HepG2 (cell line): ENCODE results near the gene UTP20. TPM values are rescaled to one million over a fixed set of nuclear protein-coding genes. Genes with fewer than 3 reads are reported as not detected.
A peak's percentile ranks its signal among the peaks of the same experiment; 100 is the strongest.

Source experiments
- ATF7-NPFF ChIP-seq: sonication (generic); formaldehyde crosslinking; IDR thresholded peaks from 2 replicates; pipeline ENCODE4 v1.8.1; 2023; ENCODE audit warnings: mild to moderate bottlenecking, low read depth, missing genetic modification reagents, moderate library complexity
- ELF3 ChIP-seq: IDR thresholded peaks from 2 replicates; pipeline ENCODE4 v1.6.1; 2016; ENCODE audit warnings: missing genetic modification reagents, missing compliant biosample characterization
- MAZ ChIP-seq, 2 experiments: sonication (generic) in 1 of 2; formaldehyde crosslinking in 1 of 2; IDR thresholded peaks; 2 replicates each; pipeline versions ENCODE4 v1.5.0 to v1.6.1; 2012 to 2020; ENCODE audit warnings: low read depth in 2 of 2, mild to moderate bottlenecking in 2 of 2, borderline replicate concordance in 1 of 2, improper control_type of control experiment in 1 of 2, low read length in 1 of 2, missing genetic modification reagents in 1 of 2, moderate library complexity in 1 of 2
- NCOA5 ChIP-seq: sonication (generic); formaldehyde crosslinking; IDR thresholded peaks from 2 replicates; pipeline ENCODE4 v1.4.0; 2020; ENCODE audit warnings: missing genetic modification reagents
- PCBP2 ChIP-seq: fragments of 200-400 bp; formaldehyde crosslinking; optimal IDR thresholded peaks from 2 replicates; pipeline ENCODE3; 2018; ENCODE audit warnings: low read length, low read depth; ENCODE audit not compliant: poor library complexity, severe bottlenecking
- RCOR2 ChIP-seq: IDR thresholded peaks from 2 replicates; pipeline ENCODE4 v1.6.1; 2016; ENCODE audit warnings: missing biosample characterization, missing genetic modification reagents
- RFXAP ChIP-seq: sonication (generic); formaldehyde crosslinking; IDR thresholded peaks from 2 replicates; pipeline ENCODE4 v1.4.0; 2020; ENCODE audit warnings: missing genetic modification reagents, borderline replicate concordance
- RXRB ChIP-seq: IDR thresholded peaks from 2 replicates; pipeline ENCODE4 v1.6.1; 2016; ENCODE audit warnings: borderline replicate concordance, missing genetic modification reagents, missing compliant biosample characterization
- SOX13 ChIP-seq, 3 experiments: fragments of 450-650 bp in 1 of 3; sonication (generic) in 1 of 3; formaldehyde crosslinking in 1 of 3; IDR thresholded peaks in 2 of 3; conservative IDR thresholded peaks in 1 of 3; 2 replicates each; pipeline versions ENCODE4 v1.5.0 to v1.6.1; 2016 to 2020; ENCODE audit warnings: antibody characterized with exemption in 1 of 3, mild to moderate bottlenecking in 1 of 3, missing compliant biosample characterization in 1 of 3, missing genetic modification reagents in 1 of 3, moderate library complexity in 1 of 3
- TCF7 ChIP-seq: sonication (generic); IDR thresholded peaks from 2 replicates; pipeline ENCODE4 v1.6.1; 2016; ENCODE audit warnings: antibody characterized with exemption, low read depth
- ZKSCAN5 ChIP-seq: sonication (generic); formaldehyde crosslinking; IDR thresholded peaks from 2 replicates; pipeline ENCODE4 v1.5.1; 2020; ENCODE audit warnings: mild to moderate bottlenecking, missing genetic modification reagents
- ZNF143 ChIP-seq: sonication (generic); formaldehyde crosslinking; IDR thresholded peaks from 2 replicates; pipeline ENCODE4 v1.4.0; 2020; ENCODE audit warnings: missing genetic modification reagents
- ZNF460 ChIP-seq: sonication (generic); formaldehyde crosslinking; IDR thresholded peaks from 2 replicates; pipeline ENCODE4 v1.5.1; 2020; ENCODE audit warnings: missing genetic modification reagents, mild to moderate bottlenecking, borderline replicate concordance
- ZNF747 ChIP-seq: sonication (generic); formaldehyde crosslinking; IDR thresholded peaks from 2 replicates; pipeline ENCODE4 v1.8.1; 2023; ENCODE audit warnings: missing genetic modification reagents, mild to moderate bottlenecking, borderline replicate concordance
- ZNF839 ChIP-seq: sonication (generic); formaldehyde crosslinking; IDR thresholded peaks from 2 replicates; pipeline ENCODE4 v1.4.0; 2020; ENCODE audit warnings: missing genetic modification reagents, mild to moderate bottlenecking, borderline replicate concordance
- polyA plus RNA-seq, 8 experiments: library from polyadenylated mRNA; depleted of rRNA in 3 of 8; stranded (reverse) in 7 of 8; unstranded in 1 of 8; fragments of >200 nt; fragmentation: Illumina TruSeq in 4 of 8; extraction: Trizol in 4 of 8; gene quantifications; 2 replicates each; pipeline versions ENCODE4 v1.2.1 to v1.2.3, GENCODE V29; 2011 to 2016; ENCODE audit warnings: low read depth in 4 of 8, missing spikeins in 1 of 8, mixed read lengths in 1 of 8; ENCODE audit not compliant: insufficient read depth in 1 of 8
- total RNA-seq, 5 experiments: library from RNA; depleted of rRNA; stranded (reverse); fragments of >200 nt; fragmentation: Illumina TruSeq; extraction: Trizol; gene quantifications; 2 replicates each; pipeline ENCODE4 v1.2.3, GENCODE V29; 2016; ENCODE audit warnings: low read depth in 1 of 5
- TF ChIP-seq, protein P1 (sequence below): sonication (generic); formaldehyde crosslinking; IDR thresholded peaks from 2 replicates; pipeline ENCODE4 v1.4.0; 2020; ENCODE audit warnings: low read depth, missing genetic modification reagents
- TF ChIP-seq, protein P2 (sequence below): sonication (generic); formaldehyde crosslinking; IDR thresholded peaks from 2 replicates; pipeline ENCODE4 v1.5.1; 2020; ENCODE audit warnings: mild to moderate bottlenecking, missing genetic modification reagents, moderate library complexity
- TF ChIP-seq, protein P3 (sequence below): sonication (generic); formaldehyde crosslinking; IDR thresholded peaks from 2 replicates; pipeline ENCODE4 v1.5.1; 2020; ENCODE audit warnings: missing genetic modification reagents, mild to moderate bottlenecking, borderline replicate concordance

UTP20 gene
- total and polyA plus RNA-seq, 2 of the 13 experiments (the other 11 are each of a cell fraction or from before 2014, with no cell fraction given), result 9.0 to 38.5 TPM

DNA sequence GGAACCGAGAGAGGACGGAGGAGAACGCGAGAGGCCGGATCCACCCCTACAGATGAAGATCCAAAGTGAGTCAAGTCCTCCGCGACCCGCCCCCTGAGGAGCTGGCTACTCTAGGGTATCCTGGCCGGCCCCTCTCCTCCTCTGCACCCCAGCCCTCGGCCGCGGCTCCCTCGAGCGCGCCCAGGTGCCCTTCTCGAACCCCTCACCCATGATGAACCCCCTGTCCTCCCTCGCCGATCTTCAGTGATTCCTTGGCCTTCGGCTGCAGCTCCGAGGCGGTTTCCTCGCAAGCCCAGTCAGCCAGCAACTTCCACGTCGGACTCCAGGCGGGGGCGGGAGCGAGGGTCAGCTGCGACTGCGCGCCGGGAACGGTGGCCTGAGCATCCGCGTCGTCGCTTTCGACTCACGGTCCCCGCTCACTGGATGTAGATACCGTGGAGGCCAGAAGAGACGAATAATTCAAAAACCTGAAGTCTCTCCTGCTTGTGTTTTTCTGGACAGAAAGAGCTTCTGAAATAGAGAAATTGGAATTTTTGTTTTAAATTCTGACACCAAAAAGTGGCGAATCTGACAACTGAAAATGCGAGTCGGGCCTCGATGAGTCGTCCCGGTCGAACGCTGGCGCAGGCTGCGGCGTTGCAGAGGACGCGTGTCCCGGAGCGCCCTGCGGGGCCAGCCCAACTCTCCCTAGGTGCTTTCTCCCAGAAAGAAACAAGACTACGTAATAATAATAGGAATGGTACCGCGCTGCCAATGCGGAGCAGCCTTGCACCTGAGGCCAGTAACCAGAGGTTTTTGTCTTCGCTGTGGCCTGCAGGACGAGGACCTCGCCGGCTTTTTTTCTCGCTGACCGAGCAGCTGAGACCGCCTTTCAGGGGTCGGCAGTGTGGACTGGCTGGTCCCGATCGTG, 127.8 kb downstream of the UTP20 start, which contains the start of gene ARL1 (continued):
- TF ChIP-seq MAZ (IDR thresholded peaks at IDR 0.05; ENCODE audit: borderline replicate concordance, low read depth, low read length) (peak; percentile 75; the same call in 1 of the 2 replicates), MAZ (CRISPR knock-in tag; IDR thresholded peaks at IDR 0.05; ENCODE audit: low read depth) (peak; percentile 23; the same call in 1 of the 2 replicates), NCOA5 (CRISPR knock-in tag) (no peak), TCF7 (no peak), ZNF460 (CRISPR knock-in tag) (no peak), ZKSCAN5 (CRISPR knock-in tag) (no peak), ZNF747 (CRISPR knock-in tag) (no peak), RFXAP (CRISPR knock-in tag) (peak; percentile 28), RXRB (no peak), ZNF839 (CRISPR knock-in tag) (no peak; the same call in 1 of the 2 replicates), SOX13 (IDR thresholded peaks at IDR 0.05) (no peak), SOX13 (CRISPR knock-in tag; conservative IDR thresholded peaks at IDR 0.05 in 1 of 2, IDR thresholded peaks at IDR 0.05 in 1 of 2) (0 out of 4 replicates have a peak, but pooled peaks of 1 of the 2 experiments have one; percentile 32), RCOR2 (no peak), ELF3 (CRISPR knock-in tag) (no peak), PCBP2 (no peak), ATF7-NPFF (CRISPR knock-in tag) (no peak), ZNF143 (CRISPR knock-in tag) (peak; percentile 44; the same call in 1 of the 2 replicates)
- TF ChIP-seq, protein P1, sequence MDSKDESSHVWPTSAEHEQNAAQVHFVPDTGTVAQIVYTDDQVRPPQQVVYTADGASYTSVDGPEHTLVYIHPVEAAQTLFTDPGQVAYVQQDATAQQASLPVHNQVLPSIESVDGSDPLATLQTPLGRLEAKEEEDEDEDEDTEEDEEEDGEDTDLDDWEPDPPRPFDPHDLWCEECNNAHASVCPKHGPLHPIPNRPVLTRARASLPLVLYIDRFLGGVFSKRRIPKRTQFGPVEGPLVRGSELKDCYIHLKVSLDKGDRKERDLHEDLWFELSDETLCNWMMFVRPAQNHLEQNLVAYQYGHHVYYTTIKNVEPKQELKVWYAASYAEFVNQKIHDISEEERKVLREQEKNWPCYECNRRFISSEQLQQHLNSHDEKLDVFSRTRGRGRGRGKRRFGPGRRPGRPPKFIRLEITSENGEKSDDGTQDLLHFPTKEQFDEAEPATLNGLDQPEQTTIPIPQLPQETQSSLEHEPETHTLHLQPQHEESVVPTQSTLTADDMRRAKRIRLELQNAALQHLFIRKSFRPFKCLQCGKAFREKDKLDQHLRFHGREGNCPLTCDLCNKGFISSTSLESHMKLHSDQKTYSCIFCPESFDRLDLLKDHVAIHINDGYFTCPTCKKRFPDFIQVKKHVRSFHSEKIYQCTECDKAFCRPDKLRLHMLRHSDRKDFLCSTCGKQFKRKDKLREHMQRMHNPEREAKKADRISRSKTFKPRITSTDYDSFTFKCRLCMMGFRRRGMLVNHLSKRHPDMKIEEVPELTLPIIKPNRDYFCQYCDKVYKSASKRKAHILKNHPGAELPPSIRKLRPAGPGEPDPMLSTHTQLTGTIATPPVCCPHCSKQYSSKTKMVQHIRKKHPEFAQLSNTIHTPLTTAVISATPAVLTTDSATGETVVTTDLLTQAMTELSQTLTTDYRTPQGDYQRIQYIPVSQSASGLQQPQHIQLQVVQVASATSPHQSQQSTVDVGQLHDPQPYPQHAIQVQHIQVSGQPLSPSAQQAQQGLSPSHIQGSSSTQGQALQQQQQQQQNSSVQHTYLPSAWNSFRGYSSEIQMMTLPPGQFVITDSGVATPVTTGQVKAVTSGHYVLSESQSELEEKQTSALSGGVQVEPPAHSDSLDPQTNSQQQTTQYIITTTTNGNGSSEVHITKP (CRISPR knock-in tag), result peak; percentile 10; the same call in 1 of the 2 replicates
- TF ChIP-seq, protein P2, sequence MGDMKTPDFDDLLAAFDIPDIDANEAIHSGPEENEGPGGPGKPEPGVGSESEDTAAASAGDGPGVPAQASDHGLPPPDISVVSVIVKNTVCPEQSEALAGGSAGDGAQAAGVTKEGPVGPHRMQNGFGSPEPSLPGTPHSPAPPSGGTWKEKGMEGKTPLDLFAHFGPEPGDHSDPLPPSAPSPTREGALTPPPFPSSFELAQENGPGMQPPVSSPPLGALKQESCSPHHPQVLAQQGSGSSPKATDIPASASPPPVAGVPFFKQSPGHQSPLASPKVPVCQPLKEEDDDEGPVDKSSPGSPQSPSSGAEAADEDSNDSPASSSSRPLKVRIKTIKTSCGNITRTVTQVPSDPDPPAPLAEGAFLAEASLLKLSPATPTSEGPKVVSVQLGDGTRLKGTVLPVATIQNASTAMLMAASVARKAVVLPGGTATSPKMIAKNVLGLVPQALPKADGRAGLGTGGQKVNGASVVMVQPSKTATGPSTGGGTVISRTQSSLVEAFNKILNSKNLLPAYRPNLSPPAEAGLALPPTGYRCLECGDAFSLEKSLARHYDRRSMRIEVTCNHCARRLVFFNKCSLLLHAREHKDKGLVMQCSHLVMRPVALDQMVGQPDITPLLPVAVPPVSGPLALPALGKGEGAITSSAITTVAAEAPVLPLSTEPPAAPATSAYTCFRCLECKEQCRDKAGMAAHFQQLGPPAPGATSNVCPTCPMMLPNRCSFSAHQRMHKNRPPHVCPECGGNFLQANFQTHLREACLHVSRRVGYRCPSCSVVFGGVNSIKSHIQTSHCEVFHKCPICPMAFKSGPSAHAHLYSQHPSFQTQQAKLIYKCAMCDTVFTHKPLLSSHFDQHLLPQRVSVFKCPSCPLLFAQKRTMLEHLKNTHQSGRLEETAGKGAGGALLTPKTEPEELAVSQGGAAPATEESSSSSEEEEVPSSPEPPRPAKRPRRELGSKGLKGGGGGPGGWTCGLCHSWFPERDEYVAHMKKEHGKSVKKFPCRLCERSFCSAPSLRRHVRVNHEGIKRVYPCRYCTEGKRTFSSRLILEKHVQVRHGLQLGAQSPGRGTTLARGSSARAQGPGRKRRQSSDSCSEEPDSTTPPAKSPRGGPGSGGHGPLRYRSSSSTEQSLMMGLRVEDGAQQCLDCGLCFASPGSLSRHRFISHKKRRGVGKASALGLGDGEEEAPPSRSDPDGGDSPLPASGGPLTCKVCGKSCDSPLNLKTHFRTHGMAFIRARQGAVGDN, result peak; percentile 88
- TF ChIP-seq, protein P3, sequence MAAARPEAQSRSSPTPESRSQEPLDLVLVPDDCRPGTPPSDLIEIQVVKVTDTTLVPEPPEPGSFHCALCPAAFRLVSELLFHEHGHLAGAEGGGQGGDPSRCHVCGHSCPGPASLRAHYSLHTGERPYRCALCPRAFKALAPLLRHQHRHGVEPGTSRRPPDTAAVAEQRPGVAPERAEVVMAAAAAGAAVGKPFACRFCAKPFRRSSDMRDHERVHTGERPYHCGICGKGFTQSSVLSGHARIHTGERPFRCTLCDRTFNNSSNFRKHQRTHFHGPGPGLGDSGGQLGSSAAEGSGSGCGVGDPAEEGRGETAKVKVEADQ (CRISPR knock-in tag), result peak; percentile 23; the same call in 1 of the 2 replicates
